HUES6 (cell line): Measurements from ENCODE around the gene TTBK2.
"Not testable (repeated sequence)": the region's sequence is repeated elsewhere in the genome, so short reads cannot be mapped to it uniquely, and the experiment has no call there.

Source experiments
- H3K27ac ChIP-seq: 2 replicates; pipeline ENCODE4 v1.7.0; 2013; ENCODE audit warnings: low read depth, mild to moderate bottlenecking, low read length, inconsistent platforms
- H3K27me3 ChIP-seq: 2 replicates; pipeline ENCODE4 v1.6.1; 2013; ENCODE audit warnings: low read length; ENCODE audit not compliant: control insufficient read depth, insufficient read depth
- H3K36me3 ChIP-seq: 2 replicates; pipeline ENCODE4 v1.6.1; 2013; ENCODE audit warnings: low read length; ENCODE audit not compliant: control insufficient read depth, insufficient read depth
- H3K4me1 ChIP-seq: 2 replicates; pipeline ENCODE4 v1.6.1; 2013; ENCODE audit warnings: low read length; ENCODE audit not compliant: control insufficient read depth, insufficient read depth
- H3K4me3 ChIP-seq: 2 replicates; pipeline ENCODE4 v1.5.1; 2013; ENCODE audit warnings: low read depth, low read length
- H3K9ac ChIP-seq: one replicate; pipeline ENCODE4 v1.6.1; 2013; ENCODE audit warnings: mild to moderate bottlenecking, low read length
- H3K9me3 ChIP-seq: 2 replicates; pipeline ENCODE4 v1.6.1; 2013; ENCODE audit warnings: low read depth, low read length; ENCODE audit not compliant: control insufficient read depth, insufficient read depth

The TTBK2 gene

GRCh38 chr15:42761813-42762212 lies 158.8 kb downstream of the TTBK2 start:
- not testable (repeated sequence) for H3K9ac ChIP-seq, H3K36me3 ChIP-seq, H3K27ac ChIP-seq, H3K27me3 ChIP-seq, H3K4me3 ChIP-seq
- Histone ChIP-seq H3K9me3 (peaks cover 13% of the 10 kb centered on the region), H3K4me1 (peaks cover 11% of the 10 kb centered on the region)

GRCh38 chr15:42760759-42761158 lies 159.8 kb downstream of the TTBK2 start:
- no peaks in the 10 kb centered on the region for H3K36me3 ChIP-seq
- H3K9ac ChIP-seq: no peak overlapping the region
- no peak overlapping the region for H3K4me3 ChIP-seq
- H3K27me3 ChIP-seq: no peaks in the 10 kb centered on the region
- H3K4me1 ChIP-seq: peaks cover 11% of the 10 kb centered on the region
- H3K27ac ChIP-seq: no peak overlapping the region
- peaks cover 13% of the 10 kb centered on the region for H3K9me3 ChIP-seq

- Histone ChIP-seq H3K36me3 (no peaks in the 10 kb centered on the region), H3K9ac (no peak overlapping the region), H3K4me1 (peaks cover 8% of the 10 kb centered on the region)
These were observed 161.5 kb downstream of the TTBK2 start for GRCh38 chr15:42759093-42759492.

GRCh38 chr15:42750306-42750705 lies 170.3 kb downstream of the TTBK2 start:
- Histone ChIP-seq H3K4me1 (no peaks in the 10 kb centered on the region), H3K9ac (no peak overlapping the region), H3K9me3 (no peaks in the 10 kb centered on the region), H3K4me3 (no peak overlapping the region), H3K36me3 (peaks cover 19% of the 10 kb centered on the region), H3K27me3 (no peaks in the 10 kb centered on the region), H3K27ac (no peak overlapping the region)

More at GRCh38 chr15:42759093-42759492, 161.5 kb downstream of the TTBK2 start:
- Histone ChIP-seq H3K27ac (no peak overlapping the region), H3K9me3 (peaks cover 13% of the 10 kb centered on the region), H3K4me3 (no peak overlapping the region), H3K27me3 (no peaks in the 10 kb centered on the region)

GRCh38 chr15:42749266-42749665 lies 171.3 kb downstream of the TTBK2 start:
- Histone ChIP-seq H3K4me1 (no peaks in the 10 kb centered on the region), H3K27me3 (no peaks in the 10 kb centered on the region), H3K4me3 (no peak overlapping the region), H3K27ac (no peak overlapping the region), H3K9ac (no peak overlapping the region), H3K36me3 (peaks cover 19% of the 10 kb centered on the region), H3K9me3 (no peaks in the 10 kb centered on the region)

GRCh38 chr15:42744195-42744594 lies 176.4 kb downstream of the TTBK2 start:
- Histone ChIP-seq H3K4me1 (no peaks in the 10 kb centered on the region), H3K9me3 (no peaks in the 10 kb centered on the region), H3K4me3 (no peak overlapping the region), H3K27ac (no peak overlapping the region), H3K27me3 (no peaks in the 10 kb centered on the region), H3K36me3 (peaks cover 5% of the 10 kb centered on the region), H3K9ac (no peak overlapping the region)

- Histone ChIP-seq H3K4me3 (no peak overlapping the region), H3K9ac (no peak overlapping the region), H3K27me3 (no peaks in the 10 kb centered on the region), H3K27ac (no peak overlapping the region), H3K4me1 (no peaks in the 10 kb centered on the region), H3K36me3 (peaks cover 5% of the 10 kb centered on the region), H3K9me3 (no peaks in the 10 kb centered on the region)
These were observed 178.4 kb downstream of the TTBK2 start for GRCh38 chr15:42742149-42742548.

- peaks cover 5% of the 10 kb centered on the region for H3K36me3 ChIP-seq
- no peaks in the 10 kb centered on the region for H3K9me3 ChIP-seq
- no peak overlapping the region for H3K27ac ChIP-seq
- H3K4me1 ChIP-seq: no peaks in the 10 kb centered on the region
- H3K27me3 ChIP-seq: no peaks in the 10 kb centered on the region
- H3K4me3 ChIP-seq: no peak overlapping the region
- no peak overlapping the region for H3K9ac ChIP-seq
These were observed 178.9 kb downstream of the TTBK2 start for GRCh38 chr15:42741710-42742109.

GRCh38 chr15:42737529-42738328 lies 182.8 kb downstream of the TTBK2 start:
- H3K4me3 ChIP-seq: peak overlapping the region; percentile 93
- H3K9ac ChIP-seq: peak overlapping the region; percentile 80
- H3K27me3 ChIP-seq: no peaks in the 10 kb centered on the region
- H3K27ac ChIP-seq: peak overlapping the region; percentile 62; the same call in 1 of the 2 replicates
- H3K9me3 ChIP-seq: no peaks in the 10 kb centered on the region
- H3K36me3 ChIP-seq: peaks cover 25% of the 10 kb centered on the region
- peaks cover 5% of the 10 kb centered on the region; the same call in 1 of the 2 replicates for H3K4me1 ChIP-seq

GRCh38 chr15:42736793-42737528 lies 183.6 kb downstream of the TTBK2 start, which contains the start of gene CDAN1:
CDAN1 (minus strand) TSS chr15:42737128; CDS start chr15:42737102, 26 bp downstream.
- Histone ChIP-seq H3K4me1 (peaks cover 5% of the 10 kb centered on the region; the same call in 1 of the 2 replicates), H3K27ac (peak within 1 kb of the TSS; percentile 62; the same call in 1 of the 2 replicates), H3K4me3 (peak within 1 kb of the TSS; percentile 93), H3K9ac (peak within 1 kb of the TSS; percentile 80), H3K9me3 (no peaks in the 10 kb centered on the region), H3K27me3 (no peaks in the 10 kb centered on the region), H3K36me3 (peaks cover 33% of the 10 kb centered on the region)
